H9 (cell line): ENCODE results near the gene CCL15. TPM values are rescaled to one million over a fixed set of nuclear protein-coding genes. Genes with fewer than 3 reads are reported as not detected.

ENCODE experiments used
- DNase-seq: peaks from one replicate; pipeline ENCODE4 v3.0.0-alpha.2; 2017
- H2AFZ ChIP-seq: one replicate; pipeline ENCODE4 v1.6.1; 2013; ENCODE audit warnings: mild to moderate bottlenecking, low read length, control low read depth, moderate library complexity
- H2AK5ac ChIP-seq: 2 replicates; pipeline ENCODE4 v1.6.1; 2013; ENCODE audit warnings: low read length, control low read depth, mixed read lengths; ENCODE audit not compliant: insufficient read length
- H2BK120ac ChIP-seq: one replicate; pipeline ENCODE4 v1.6.1; 2013; ENCODE audit warnings: low read depth, mild to moderate bottlenecking, low read length, control low read depth, inconsistent platforms; ENCODE audit not compliant: poor library complexity, severe bottlenecking
- H2BK12ac ChIP-seq: 2 replicates; pipeline ENCODE4 v1.6.1; 2013; ENCODE audit warnings: low read length, control low read depth, mixed read lengths, low read depth; ENCODE audit not compliant: insufficient read length
- H2BK15ac ChIP-seq: 2 replicates; pipeline ENCODE4 v1.6.1; 2013; ENCODE audit warnings: low read depth, low read length, control low read depth
- H2BK20ac ChIP-seq: one replicate; pipeline ENCODE4 v1.6.1; 2013; ENCODE audit warnings: low read depth, mild to moderate bottlenecking, low read length, control low read depth, inconsistent platforms; ENCODE audit not compliant: poor library complexity, severe bottlenecking
- H2BK5ac ChIP-seq: 2 replicates; pipeline ENCODE4 v1.6.1; 2013; ENCODE audit warnings: low read length, control low read depth, mixed read lengths; ENCODE audit not compliant: insufficient read length
- H3K14ac ChIP-seq: 2 replicates; pipeline ENCODE4 v1.6.1; 2013; ENCODE audit warnings: low read length, control low read depth; ENCODE audit not compliant: insufficient read depth
- H3K18ac ChIP-seq: 2 replicates; pipeline ENCODE4 v1.6.1; 2013; ENCODE audit warnings: low read depth, mild to moderate bottlenecking, mixed read lengths, low read length, control low read depth; ENCODE audit not compliant: insufficient read length
- H3K23ac ChIP-seq: 2 replicates; pipeline ENCODE4 v1.6.1; 2013; ENCODE audit warnings: low read length, control low read depth, mixed read lengths, low read depth; ENCODE audit not compliant: insufficient read length
- H3K23me2 ChIP-seq: 2 replicates; pipeline ENCODE4 v1.6.1; 2013; ENCODE audit warnings: low read depth, mild to moderate bottlenecking, mixed read lengths, low read length, control low read depth; ENCODE audit not compliant: insufficient read length, poor library complexity, severe bottlenecking
- H3K27ac ChIP-seq: 2 replicates; pipeline ENCODE4 v1.5.1; 2013; ENCODE audit warnings: low read length, control low read depth, mixed read lengths, low read depth; ENCODE audit not compliant: insufficient read length
- H3K27me3 ChIP-seq: 2 replicates; pipeline ENCODE4 v1.6.1; 2013; ENCODE audit warnings: low read length, control low read depth, inconsistent platforms; ENCODE audit not compliant: insufficient read depth
- H3K4ac ChIP-seq: 2 replicates; pipeline ENCODE4 v1.6.1; 2013; ENCODE audit warnings: low read depth, mild to moderate bottlenecking, control low read depth, inconsistent platforms, low read length, moderate library complexity
- H3K4me1 ChIP-seq: 2 replicates; pipeline ENCODE4 v1.6.1; 2013; ENCODE audit warnings: low read length, control low read depth, inconsistent platforms; ENCODE audit not compliant: insufficient read depth
- H3K4me2 ChIP-seq: 2 replicates; pipeline ENCODE4 v1.6.1; 2013; ENCODE audit warnings: low read length, control low read depth, mixed read lengths; ENCODE audit not compliant: insufficient read length, insufficient read depth
- H3K56ac ChIP-seq: 2 replicates; pipeline ENCODE4 v1.6.1; 2013; ENCODE audit warnings: low read depth, mild to moderate bottlenecking, mixed read lengths, low read length, control low read depth; ENCODE audit not compliant: insufficient read length
- H3K79me1 ChIP-seq: 2 replicates; pipeline ENCODE4 v1.6.1; 2013; ENCODE audit warnings: low read depth, mild to moderate bottlenecking, moderate library complexity, low read length, control low read depth, inconsistent platforms; ENCODE audit not compliant: insufficient read depth, poor library complexity, severe bottlenecking
- H3K79me2 ChIP-seq: 2 replicates; pipeline ENCODE4 v1.6.1; 2013; ENCODE audit warnings: low read length, control low read depth, inconsistent platforms; ENCODE audit not compliant: insufficient read depth
- H3K9ac ChIP-seq: 2 replicates; pipeline ENCODE4 v1.6.1; 2013; ENCODE audit warnings: low read length, control low read depth, mixed read lengths; ENCODE audit not compliant: insufficient read length; ENCODE audit errors: extremely low read depth
- H3K9me3 ChIP-seq: one replicate; pipeline ENCODE4 v1.6.1; 2013; ENCODE audit warnings: low read depth, low read length, inconsistent platforms; ENCODE audit not compliant: control insufficient read depth
- H3T11ph ChIP-seq: one replicate; pipeline ENCODE4 v1.6.1; 2013; ENCODE audit warnings: mild to moderate bottlenecking, low read length, control low read depth, inconsistent platforms
- H4K20me1 ChIP-seq: one replicate; pipeline ENCODE4 v1.6.1; 2013; ENCODE audit not compliant: control insufficient read depth, insufficient read length, insufficient read depth
- H4K5ac ChIP-seq: 2 replicates; pipeline ENCODE4 v1.6.1; 2013; ENCODE audit warnings: low read depth, mild to moderate bottlenecking, mixed read lengths, low read length, control low read depth; ENCODE audit not compliant: insufficient read length
- H4K8ac ChIP-seq: replicated peaks from 2 replicates; pipeline ENCODE4 v1.6.1; 2013; ENCODE audit warnings: low read length, control low read depth, mixed read lengths, low read depth; ENCODE audit not compliant: insufficient read length
- H4K91ac ChIP-seq: 2 replicates; pipeline ENCODE4 v1.6.1; 2013; ENCODE audit warnings: low read depth, mild to moderate bottlenecking, moderate library complexity, mixed read lengths, low read length, control low read depth; ENCODE audit not compliant: insufficient read length
- H3K27ac Mint-ChIP-seq, 3 experiments: 2 replicates in 2 of 3; 3 replicates in 1 of 3; pipeline ENCODE4 v1.8.0; 2020 to 2021; ENCODE audit warnings: mixed read lengths in 3 of 3, mild to moderate bottlenecking in 1 of 3, moderate library complexity in 1 of 3
- H3K27me3 Mint-ChIP-seq: 2 replicates; pipeline ENCODE4 v1.8.0; 2021; ENCODE audit warnings: low read depth, mild to moderate bottlenecking, moderate library complexity, mixed read lengths
- H3K36me3 Mint-ChIP-seq, 3 experiments: 2 replicates in 2 of 3; 3 replicates in 1 of 3; pipeline ENCODE4 v1.8.0; 2020 to 2021; ENCODE audit warnings: low read depth in 3 of 3, mixed read lengths in 3 of 3; ENCODE audit not compliant: insufficient read depth in 1 of 3
- H3K4me1 Mint-ChIP-seq, 2 experiments: 2 replicates each; pipeline ENCODE4 v1.8.0; 2020; ENCODE audit warnings: mixed read lengths in 2 of 2
- H3K4me3 Mint-ChIP-seq, 2 experiments: 2 replicates in 1 of 2; 3 replicates in 1 of 2; pipeline ENCODE4 v1.8.0; 2020 to 2021; ENCODE audit warnings: mild to moderate bottlenecking in 2 of 2, mixed read lengths in 2 of 2, moderate library complexity in 1 of 2
- H3K9me3 Mint-ChIP-seq, 2 experiments: 2 replicates in 1 of 2; 3 replicates in 1 of 2; pipeline ENCODE4 v1.8.0; 2020; ENCODE audit warnings: mild to moderate bottlenecking in 2 of 2, mixed read lengths in 2 of 2, moderate library complexity in 1 of 2
- CTCF ChIP-seq: fragments of 200-600 bp; sonication (generic); conservative IDR thresholded peaks from 3 replicates; pipeline ENCODE4 v1.8.0; 2021; ENCODE audit warnings: antibody characterized with exemption, mild to moderate bottlenecking
- WGBS: extraction: QIAGEN DNeasy Blood & Tissue Kit; methylation state at CpG from one replicate; pipeline ENCODE4 v1.1.7; 2013; ENCODE audit warnings: missing lambda C conversion rate, low lambda C conversion rate, mixed read lengths; ENCODE audit not compliant: insufficient read length; ENCODE audit errors: extremely low coverage; 5-methylcytosine and 5-hydroxymethylcytosine counted together
- total RNA-seq: library from RNA; stranded (reverse); gene quantifications from 2 replicates; pipeline ENCODE4 v1.2.1, GENCODE V29; 2021

CCL15 gene
- total RNA-seq, 1 experiment from 2014 or later: not detected

DNA sequence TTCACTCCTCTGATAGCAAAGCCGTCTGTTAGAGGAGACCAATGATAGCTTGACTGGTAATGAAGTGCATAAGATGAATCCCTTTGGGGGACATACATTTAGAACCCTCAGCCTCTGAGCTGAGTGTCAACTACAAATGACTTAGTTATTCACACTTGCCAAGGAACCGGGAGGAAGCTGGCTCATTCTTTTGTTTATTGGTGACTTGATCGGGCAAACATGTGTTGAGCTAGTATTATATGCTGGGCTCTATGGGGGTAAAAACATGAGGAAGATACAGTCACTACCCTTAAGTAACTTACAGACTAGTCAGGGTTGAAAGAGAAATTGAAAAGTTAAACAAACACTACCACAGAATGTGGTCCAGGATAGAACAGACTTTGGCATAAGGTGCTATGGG, 23.0 kb downstream of the CCL15 start:
- Mint-ChIP-seq H3K27ac (no peak overlapping the region), H3K9me3 (no peaks in the 10 kb centered on the region), H3K4me1 (peaks cover 3 to 5% of the 10 kb centered on the region in 2 experiments; a peak in 2 of 4 replicates), H3K27me3 (peaks cover 2% of the 10 kb centered on the region), H3K4me3 (no peak overlapping the region), H3K36me3 (no peaks in the 10 kb centered on the region)
- no peak overlapping the region for H3K56ac ChIP-seq
- H2BK20ac ChIP-seq: no peak overlapping the region
- no peak overlapping the region for H3K14ac ChIP-seq
- H3K4me2 ChIP-seq: no peak overlapping the region
- no peak overlapping the region for H3K9ac ChIP-seq
- H3K9me3 ChIP-seq: no peaks in the 10 kb centered on the region
- no peak overlapping the region for H3K23ac ChIP-seq
- no peak overlapping the region for H3K18ac ChIP-seq
- no peak overlapping the region for H2BK12ac ChIP-seq
- no peaks in the 10 kb centered on the region for H3K23me2 ChIP-seq
- no peak overlapping the region for H2BK5ac ChIP-seq
- no peak overlapping the region for H3T11ph ChIP-seq
- H4K8ac ChIP-seq: no peak overlapping the region
- H2AK5ac ChIP-seq: no peak overlapping the region
- no peaks in the 10 kb centered on the region for H3K27me3 ChIP-seq
- no peaks in the 10 kb centered on the region for H3K79me2 ChIP-seq
- DNase-seq: no peak
- H4K91ac ChIP-seq: no peak overlapping the region
- no peak overlapping the region for H2BK120ac ChIP-seq
- no peaks in the 10 kb centered on the region for H3K79me1 ChIP-seq
- no peak overlapping the region for H2BK15ac ChIP-seq
- H3K4ac ChIP-seq: no peak overlapping the region
- WGBS: no CpG with 5 or more reads among the region's 3 CpGs
- TF ChIP-seq CTCF: no peak
- H4K20me1 ChIP-seq: no peaks in the 10 kb centered on the region
- H2AFZ ChIP-seq: no peak overlapping the region
- H3K27ac ChIP-seq: no peak overlapping the region
- no peak overlapping the region for H4K5ac ChIP-seq
- no peaks in the 10 kb centered on the region for H3K4me1 ChIP-seq
